AG09309 (cell line): ENCODE data around the gene DBF4.
"Not testable (repeated sequence)": the region's sequence is repeated elsewhere in the genome, so short reads cannot be mapped to it uniquely, and the experiment has no call there.

ENCODE experiments used
- DNase-seq: peaks from one replicate; pipeline ENCODE4 v3.0.0-alpha.2; 2010; ENCODE audit warnings: low read depth
- H3K4me3 ChIP-seq: 2 replicates; pipeline ENCODE4 v1.5.1; 2011; ENCODE audit warnings: mild to moderate bottlenecking, low read depth, low read length, moderate library complexity; ENCODE audit not compliant: control insufficient read depth
- TF ChIP-seq, protein P1 (sequence below): IDR thresholded peaks from 2 replicates; pipeline ENCODE4 v1.5.1; 2011; ENCODE audit warnings: mild to moderate bottlenecking, low read depth, low read length, inconsistent platforms; ENCODE audit not compliant: insufficient read depth, control insufficient read depth; ENCODE audit errors: missing control alignments

The DBF4 gene

DNA sequence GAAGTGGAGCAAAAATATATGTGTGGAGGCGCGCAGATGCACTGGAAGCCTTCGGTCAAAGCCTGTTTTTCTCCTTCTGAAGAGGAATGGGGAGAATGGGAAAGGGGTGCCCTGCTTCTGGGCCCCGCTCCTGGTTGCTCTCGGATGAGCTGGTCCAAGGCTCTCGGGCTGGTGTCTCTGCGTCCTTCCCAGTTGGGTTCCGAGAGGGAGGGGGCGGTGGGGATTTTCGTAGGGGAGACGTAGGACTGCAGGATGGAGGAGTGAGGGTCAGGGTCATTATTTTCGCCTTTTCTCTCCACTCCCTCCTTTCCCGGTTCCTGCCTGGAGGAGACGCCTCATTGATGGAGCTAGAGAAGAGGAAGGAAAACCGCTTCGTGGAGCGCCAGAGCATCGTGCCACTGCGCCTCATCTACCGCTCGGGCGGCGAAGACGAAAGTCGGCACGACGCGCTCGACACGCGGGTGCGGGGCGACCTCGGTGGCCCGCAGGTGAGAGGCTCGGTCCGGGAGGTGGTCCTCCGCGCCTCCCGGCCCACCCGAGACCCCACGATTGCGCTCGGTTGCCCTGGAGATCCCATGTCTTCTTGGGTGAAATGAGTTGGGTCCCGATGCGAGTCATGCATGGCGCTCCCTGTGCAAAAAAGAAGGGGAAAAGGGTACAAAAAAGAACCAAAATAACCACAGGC is 58.5 kb downstream of the DBF4 start:
- DNase-seq = no peak
- H3K4me3 ChIP-seq = peak overlapping the region; percentile 50
- TF ChIP-seq, protein P1, sequence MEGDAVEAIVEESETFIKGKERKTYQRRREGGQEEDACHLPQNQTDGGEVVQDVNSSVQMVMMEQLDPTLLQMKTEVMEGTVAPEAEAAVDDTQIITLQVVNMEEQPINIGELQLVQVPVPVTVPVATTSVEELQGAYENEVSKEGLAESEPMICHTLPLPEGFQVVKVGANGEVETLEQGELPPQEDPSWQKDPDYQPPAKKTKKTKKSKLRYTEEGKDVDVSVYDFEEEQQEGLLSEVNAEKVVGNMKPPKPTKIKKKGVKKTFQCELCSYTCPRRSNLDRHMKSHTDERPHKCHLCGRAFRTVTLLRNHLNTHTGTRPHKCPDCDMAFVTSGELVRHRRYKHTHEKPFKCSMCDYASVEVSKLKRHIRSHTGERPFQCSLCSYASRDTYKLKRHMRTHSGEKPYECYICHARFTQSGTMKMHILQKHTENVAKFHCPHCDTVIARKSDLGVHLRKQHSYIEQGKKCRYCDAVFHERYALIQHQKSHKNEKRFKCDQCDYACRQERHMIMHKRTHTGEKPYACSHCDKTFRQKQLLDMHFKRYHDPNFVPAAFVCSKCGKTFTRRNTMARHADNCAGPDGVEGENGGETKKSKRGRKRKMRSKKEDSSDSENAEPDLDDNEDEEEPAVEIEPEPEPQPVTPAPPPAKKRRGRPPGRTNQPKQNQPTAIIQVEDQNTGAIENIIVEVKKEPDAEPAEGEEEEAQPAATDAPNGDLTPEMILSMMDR = no peak

DNA sequence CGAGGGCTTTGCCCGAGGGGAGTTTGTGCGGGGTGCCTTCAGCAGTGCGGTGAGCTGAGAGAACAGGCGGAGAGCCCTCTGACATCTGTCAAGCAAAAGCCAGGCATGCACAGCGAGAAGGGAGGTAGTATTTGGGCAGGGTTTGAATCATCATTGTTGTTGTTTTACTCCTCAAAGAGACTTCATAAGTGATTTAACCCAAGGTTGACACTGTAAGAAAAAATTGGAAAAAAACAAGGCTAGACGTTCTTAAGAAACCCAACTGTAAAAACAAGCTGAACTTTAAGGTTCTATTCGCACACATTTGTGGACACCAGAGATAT is 59.1 kb downstream of the DBF4 start:
- peak overlapping the region; percentile 50 for H3K4me3 ChIP-seq
- no peak for DNase-seq
- TF ChIP-seq, protein P1 = no peak

DNA sequence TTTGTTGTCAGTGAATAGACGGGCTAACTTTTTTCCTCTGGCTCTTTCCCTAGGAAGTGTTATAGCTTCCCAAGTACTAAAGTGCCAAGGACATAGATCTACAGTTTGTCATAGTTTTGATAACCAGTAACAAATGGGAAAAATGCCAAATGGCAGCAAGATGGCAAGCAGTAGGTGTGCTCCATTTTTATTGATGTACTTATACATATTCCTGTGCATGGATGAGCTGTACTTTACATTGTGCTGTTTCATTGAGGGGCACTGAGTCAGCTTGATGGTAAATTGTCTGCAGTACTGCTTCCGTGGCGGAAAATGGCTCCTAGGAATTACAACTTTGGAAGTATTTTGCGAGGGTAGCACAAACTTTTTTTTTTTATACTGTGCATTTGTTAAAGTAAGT is 64.8 kb downstream of the DBF4 start:
- DNase-seq = no peak
- TF ChIP-seq, protein P1 = no peak
- H3K4me3 ChIP-seq = no peak overlapping the region

DNA sequence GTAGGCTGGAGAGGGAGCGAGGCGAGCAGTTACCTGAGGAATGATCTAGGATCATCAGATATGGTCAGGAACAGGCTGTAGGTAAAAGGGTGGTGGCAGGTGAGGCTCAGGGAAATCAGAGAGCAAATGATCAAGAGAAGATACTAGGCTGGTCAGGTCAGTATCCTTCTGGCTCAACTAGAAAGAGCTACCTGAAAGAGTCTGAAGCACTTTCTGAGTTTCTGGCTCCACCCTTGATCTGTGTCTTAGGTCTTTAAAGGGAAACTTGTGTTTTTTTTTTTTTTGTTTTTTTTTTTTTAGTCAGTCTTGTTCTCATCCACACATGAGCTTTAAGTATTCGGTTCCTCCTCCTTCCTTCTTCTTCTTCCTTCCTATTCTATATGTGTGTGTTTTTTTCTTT is 68.3 kb downstream of the DBF4 start:
- no peak for DNase-seq
- TF ChIP-seq, protein P1 = no peak
- no peak overlapping the region for H3K4me3 ChIP-seq

DNA sequence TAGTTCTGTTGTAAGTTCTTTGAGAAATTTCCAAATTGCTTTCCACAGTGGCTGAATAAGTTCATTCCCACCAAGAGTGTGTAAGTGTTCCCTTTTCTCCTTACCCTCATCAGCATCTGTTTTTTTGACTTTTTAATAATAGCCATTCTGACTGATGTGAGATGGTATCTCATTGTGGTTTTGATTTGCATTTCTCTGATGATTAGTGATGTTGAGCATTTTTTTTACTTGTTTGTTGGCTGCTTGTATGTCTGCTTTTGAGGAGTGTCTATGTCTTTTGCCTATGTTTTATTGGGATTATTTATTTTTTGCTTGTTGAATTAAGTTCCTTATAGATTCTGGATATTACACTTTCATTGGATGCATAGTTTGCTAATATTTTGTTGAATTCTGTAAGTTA is 69.6 kb downstream of the DBF4 start:
- not testable (repeated sequence) for DNase-seq

DNA sequence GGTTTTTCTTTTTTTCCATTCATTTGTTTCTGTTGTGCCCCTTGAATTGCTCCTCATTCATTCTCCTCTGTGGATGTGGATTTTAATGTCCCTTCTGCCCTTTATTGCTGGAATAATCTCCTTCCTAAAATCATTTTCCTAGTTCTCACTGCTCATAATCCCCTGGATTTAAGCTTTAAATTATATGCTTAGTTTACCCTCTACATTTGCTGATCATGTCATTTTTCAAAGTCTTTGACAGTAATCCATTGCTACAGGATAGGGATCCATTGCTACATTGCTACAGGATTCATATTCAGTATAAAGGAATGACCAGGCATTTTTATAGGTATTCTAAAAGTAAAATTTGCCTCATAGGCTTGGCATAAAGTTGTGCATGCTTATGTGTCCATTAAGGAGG is 72.1 kb downstream of the DBF4 start:
- DNase-seq = no peak
- H3K4me3 ChIP-seq = no peak overlapping the region
- TF ChIP-seq, protein P1 = no peak

More for the DNA sequence above, 69.6 kb downstream of the DBF4 start:
- H3K4me3 ChIP-seq = not testable (repeated sequence)
